ENCODE results near the gene KLHL29.
A peak's percentile ranks its signal among the peaks of the same experiment; 100 is the strongest.

KLHL29 gene

DNA sequence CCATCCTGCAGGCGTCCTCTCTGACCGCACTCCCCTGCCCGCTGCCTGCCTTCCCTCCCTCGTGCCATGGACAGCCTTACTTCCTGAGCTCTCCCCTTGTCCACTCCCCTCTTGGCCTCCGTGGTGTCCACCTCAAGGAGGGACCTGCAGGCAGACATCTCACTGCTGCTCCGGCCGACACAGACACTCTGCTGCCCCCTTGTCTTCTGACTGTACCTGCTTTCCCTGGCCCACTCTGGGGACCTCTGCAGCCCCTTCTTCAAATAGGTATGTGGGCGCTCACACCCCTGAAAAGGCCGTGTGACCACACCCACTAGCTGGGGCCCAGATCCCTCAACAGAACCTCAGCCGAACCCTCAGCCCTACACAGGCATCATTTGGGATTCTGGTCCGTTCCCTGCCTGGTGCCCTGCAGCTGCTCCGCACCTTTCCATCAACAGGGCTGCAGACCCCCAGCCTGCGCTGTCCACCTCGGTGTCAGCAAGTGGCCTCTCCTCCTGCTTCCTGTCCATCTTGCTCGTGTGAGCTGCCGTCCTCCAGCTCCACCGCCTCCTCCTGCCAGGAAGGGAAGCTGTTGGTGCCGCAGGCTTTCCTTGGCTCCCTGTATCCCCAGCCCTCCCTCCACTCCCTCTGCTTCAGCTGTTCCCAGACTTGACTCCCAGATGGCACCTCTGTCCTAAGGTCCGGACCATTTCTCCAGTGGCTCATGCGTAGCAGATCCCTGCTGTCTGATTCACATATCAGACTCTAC, 94.1 kb downstream of the KLHL29 start:
- DNase-seq, result no peak

DNA sequence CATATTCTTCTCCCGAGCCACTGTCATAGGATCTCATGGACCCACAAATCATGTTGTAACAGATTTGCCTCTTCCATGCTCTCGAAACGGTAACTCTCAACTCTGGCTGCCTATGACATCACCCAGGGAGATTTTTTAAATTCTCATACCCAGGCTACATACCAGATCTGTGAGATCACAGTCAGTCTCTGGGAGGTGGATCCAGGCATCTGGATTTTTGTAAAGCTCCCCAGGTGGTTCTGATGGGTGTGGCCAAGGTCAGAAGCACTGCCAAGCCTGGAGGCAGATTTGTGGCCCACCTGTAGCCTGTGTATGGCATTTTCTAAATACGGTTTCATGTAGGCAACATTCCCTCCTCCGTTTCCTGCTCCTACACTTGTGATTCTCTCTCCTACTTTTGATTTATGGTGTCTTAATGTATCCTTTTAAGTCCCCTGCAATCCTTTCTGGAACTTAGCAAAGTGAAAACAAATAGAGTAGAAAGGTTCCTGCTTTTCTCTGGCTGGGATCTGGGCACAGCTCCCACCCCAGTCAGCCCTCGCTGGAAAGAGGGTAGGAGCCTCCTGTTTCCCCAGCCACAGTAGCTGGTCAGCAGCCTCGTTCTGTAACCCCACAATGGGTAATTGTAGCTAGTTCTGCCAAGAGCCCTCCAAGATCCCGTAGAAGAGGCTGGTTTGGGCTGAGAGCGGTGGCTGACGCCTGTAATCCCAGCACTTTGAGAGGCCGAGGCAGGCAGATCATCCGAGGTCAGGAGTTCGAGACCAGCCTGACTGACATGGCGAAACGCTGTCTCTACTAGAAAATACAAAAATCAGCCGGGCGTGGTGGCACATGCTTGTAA, 96.2 kb downstream of the KLHL29 start:
- DNase-seq, result no peak

DNA sequence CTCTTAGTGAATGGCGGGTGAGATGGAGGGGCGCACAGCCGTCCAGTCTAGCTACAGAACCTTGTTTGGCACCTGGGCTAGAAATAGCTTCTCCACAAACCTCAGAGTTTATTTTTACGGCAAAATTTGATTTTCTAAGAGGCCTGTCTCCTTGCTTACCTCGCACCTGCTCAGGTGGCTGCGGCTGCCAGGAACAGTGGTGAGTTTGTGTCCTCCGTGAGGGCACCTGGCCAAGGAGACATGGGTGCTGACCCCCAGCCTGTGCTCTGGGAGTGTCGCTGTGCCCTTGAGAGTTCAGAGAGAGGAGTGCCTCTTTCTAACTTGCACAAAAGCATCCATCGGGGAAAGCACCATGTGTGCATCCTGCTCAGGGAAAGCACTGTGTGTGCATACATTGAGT, 97.2 kb downstream of the KLHL29 start:
- no peak for DNase-seq

DNA sequence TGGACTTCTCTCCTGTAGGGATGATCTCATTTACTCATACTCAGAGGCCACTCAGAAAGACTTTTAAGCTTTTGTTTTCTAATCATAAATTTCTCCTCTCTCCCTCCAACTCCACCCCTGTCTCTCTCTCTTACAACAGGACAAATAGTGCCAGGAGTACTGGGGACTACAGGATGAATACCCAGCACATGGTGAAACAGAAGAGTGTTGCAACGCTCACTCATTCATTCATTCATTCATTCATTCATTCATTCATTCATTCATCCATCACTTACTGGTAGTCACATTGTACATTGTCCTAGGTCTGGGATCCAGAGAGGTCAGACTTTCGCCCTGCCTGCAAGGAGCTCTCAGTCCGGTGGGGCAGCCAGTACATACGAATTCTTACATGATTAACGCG, 97.6 kb downstream of the KLHL29 start:
- DNase-seq, result no peak

DNA sequence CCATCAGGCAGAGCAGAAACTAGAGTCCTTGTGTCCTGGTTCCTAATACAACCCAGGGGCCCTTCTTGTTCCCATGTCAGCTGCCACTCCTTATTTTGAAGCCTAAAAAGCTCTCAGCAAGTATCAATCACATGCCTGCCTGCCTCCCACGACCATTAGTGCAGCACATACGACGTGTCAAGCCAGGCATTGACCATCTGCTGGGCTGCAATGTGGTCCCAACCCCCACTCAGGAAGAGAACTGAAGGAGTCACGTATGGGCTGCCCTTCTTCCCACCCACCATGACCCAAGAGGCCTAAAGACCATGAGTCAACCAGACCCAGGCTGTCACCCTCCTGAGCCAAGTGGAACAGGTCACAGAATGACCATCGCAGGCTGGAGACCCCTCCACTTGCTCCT, 98.8 kb downstream of the KLHL29 start:
- DNase-seq, result no peak

DNA sequence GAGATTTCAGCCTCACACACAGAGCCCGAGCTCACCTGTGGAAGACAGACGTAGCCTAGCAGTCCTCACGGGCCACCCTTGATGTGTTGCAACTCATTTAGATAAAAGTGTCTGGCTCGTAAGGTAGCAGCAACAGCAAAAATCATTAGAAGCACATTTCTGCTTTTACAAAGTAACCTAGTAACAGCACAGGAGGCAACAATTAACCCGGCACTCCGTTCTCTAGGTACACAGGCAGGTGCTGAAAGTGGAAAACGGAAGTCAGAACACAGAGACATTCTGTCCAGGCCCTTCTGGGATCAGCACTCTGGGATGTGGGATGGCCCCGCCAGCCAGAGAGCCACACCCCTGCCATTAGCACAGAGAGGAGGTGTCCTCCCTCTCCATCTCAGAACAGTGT, 99.3 kb downstream of the KLHL29 start:
- DNase-seq, result no peak

DNA sequence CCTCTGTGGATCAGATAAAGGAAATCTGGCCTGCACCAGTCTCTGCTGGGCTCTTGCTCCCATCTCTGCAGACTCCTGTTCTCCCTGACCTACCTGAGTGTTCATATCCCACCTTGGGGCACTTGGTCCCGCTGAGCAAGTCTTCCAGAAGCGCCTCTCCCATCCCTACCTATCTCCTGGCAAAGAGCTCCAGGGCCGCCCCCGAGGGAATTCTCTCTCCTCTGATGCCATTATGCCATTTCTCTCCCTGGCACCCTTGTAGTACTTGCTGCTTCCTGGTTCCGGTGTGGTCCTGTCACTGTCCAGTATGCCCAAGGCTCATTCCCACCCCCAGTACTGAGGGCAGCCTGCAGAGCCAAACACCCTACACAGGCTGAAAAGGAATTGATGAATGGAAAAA, 99.8 kb downstream of the KLHL29 start:
- DNase-seq, result no peak

DNA sequence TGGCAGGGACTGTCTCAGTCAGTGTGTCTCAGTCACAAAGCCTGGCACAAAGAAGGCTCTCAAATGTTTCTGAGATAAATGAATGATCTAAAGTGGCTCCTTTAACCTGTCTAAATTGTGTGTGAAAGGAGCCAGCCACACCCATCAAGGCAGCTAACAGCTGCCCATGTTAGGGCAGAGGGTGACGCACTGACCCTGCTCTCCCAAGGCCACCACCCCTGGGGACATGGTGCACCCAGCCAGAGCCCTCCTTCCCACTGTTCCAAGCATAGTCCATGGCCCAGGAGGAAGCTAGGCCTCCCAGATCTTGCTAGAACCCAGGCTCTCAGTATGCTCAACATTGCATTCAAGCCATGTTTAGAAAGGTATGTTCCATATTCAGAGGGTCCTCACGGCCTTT, 100.3 kb downstream of the KLHL29 start:
- no peak for DNase-seq

DNA sequence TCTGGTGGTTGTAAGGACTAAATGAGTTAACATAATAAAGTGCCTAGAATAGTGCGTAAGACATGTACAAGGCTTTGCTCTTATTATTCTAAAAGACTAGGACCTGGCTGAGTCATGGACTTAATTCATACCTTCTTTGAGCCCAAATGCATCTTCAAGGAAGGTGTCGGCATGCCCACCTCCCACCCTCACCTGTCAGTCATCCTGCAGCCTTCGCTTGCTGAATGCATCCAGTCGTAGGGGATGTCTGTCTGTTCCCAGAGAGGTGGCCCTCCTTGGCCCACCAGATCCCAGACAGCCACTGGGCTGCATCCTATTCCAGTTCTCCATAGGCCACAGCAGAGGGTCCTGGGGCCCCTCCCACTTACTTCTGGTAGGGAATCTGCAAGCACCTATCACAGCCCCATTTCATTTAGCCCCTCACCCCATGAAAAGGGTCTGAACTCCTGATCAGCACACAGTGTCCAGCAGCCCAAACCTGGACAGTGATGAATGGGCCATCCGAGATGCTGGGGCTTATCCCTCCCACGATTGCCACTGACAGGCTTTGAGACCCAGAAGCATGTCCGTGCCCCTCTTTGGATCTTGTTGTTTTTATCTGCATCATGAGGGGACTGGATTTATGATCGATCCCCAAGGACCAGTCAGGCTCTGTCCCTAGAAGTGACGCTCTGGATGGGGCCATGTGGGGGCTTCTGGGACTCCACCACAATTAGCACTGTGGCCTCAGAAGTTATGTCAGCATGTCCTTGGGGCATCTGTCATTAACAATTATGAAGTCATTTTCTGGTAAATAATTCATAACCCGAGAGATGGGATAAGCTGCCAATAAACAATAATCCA, 101.1 kb downstream of the KLHL29 start:
- DNase-seq, result no peak

DNA sequence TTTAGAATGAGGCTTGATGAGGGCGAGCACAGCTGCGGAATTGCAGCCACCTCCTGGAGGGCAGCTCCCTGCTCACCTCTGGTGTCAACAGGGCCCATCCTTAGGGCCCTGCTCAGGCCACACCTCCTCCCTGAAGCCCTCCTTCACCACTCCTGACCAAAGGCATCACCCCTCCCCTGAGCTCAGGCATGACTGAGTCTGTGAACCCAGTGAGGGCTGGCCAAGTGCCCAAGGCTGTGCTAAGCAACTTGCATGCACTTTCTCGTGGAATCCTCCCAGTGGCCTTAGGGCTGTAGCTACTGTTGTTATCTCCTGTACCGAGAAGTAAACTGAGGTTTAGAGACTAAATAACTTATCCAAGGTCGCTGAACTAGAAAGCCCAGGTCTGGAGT, 101.7 kb downstream of the KLHL29 start:
- no peak for DNase-seq

DNA sequence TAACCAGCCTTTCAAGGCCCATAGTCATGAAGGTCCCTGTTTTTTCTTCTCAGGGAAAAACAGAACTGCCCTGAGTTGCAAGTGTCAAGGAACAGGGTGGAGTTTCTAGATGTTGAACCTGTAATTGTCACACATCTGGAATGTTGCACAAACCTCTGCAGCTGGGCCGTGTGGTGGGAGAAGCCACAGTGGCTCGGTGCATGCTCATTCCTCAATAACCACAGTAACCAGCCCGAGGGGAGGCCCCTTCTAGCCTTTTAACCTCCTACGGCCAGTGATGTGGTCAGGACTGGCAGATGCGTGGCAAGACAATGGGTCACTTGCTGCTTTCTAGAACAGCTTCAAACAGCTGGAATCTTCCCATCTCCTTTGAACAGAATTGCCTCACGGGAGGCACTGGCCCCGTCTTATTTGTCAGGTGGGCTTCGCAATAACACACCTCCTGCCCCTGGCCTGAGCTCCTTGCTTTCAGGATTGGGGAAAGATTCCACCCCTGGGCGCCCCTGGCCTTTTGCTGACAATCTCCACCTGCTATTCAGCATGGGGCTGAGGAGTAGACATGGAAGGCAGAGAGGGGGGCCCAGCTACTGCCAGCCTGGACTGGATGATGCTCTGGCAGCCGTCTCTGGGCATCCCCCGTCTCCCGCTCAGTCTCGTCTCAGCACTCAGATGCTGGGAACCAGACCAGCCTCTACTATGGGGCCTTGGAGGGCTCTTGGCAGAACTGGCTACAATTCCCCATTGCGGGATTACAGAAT, 102.9 kb downstream of the KLHL29 start:
- DNase-seq, result no peak

DNA sequence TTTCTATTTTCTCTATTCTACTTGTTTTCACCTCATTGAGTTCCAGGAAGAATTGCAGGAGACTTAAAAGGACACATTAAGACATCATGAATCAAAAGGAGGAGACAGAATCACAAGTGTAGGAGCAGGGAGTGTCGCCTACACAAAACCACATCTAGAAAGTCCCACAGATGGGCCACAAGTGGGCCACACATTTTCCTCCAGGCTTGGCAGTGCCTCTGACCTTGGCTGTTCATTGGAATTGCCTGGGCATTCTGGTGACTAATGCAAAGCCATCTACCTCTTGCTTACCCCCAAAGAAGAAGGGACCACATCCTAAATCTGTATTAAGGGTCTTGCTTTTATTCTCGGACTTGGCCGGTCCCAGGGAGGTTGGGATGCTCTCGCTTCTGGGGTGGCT, 103.6 kb downstream of the KLHL29 start:
- no peak for DNase-seq

DNA sequence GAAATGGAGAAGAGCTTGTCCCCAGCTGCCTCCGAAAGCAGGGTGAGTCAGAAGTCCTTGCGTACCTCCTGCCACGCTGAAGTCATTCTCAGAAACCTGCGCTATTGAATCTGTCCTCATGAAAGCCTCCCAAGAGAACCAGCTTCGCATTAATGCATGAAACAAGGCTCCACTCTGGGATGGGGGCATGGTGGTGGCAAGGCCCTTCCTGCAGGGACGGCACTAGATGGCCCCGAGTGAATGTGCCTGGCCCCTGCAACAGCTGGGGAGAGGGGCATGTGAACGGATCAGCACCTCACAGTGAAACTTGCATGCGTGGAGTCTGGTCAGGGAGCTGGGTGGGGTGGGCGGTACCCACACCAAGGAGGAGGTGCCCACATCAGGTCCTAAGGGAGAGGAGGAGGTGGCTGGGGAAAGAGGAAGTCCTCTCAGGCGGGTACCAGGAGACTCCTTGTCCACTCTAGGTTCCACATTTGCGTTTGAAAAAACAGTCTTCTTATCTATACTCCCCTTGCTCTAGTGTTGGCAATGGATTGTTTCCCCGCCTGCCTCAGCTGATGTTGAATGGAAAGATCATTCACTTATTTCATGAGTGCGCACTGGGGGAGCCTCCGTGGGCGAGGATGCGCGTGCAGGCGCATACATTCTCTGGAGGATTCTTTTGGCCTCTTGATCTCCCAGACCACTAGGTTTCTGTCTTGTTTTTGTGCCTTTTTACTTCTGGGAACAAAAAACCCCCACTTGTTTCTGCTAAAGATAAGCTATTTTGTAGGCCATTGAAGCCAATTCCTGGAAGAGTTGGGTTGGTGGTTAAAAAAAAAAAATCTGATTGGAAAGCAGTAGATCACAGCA, 104.7 kb downstream of the KLHL29 start:
- DNase-seq, result no peak

DNA sequence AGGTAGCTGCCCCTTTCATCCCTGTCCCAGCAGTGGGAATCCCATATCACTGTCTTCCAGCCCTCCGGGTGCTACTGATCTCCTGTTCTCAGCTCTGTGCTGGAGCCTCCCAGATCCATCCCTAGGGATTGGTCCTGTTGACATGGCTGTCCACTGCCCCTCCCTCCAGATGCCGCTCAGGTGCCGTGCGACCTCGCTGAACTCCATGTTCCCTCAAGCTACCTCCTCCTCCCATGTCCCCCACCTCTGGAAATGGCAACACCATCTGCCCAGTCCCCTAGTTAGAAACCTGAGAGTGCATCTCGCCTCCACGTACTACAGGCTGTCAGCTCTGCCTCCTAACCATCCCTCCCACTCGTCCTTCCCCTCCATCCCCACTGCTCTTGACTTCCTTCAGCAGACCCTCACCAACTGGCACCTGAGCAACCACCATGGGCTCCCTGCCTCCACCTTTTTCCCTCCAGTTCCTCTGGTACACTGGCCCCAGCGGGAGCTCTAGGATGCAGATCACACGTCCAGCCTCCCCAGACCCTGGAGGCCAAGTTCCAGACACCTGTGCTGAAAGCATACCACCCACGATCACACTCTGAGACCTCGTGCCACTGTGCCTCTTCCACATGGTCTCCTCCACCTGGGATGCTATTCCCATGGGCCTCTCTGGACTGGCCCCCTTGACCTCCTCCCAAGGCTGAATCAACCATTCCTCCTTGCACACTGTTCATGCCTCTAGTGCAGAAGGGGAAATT, 106.8 kb downstream of the KLHL29 start:
- DNase-seq, result no peak

DNA sequence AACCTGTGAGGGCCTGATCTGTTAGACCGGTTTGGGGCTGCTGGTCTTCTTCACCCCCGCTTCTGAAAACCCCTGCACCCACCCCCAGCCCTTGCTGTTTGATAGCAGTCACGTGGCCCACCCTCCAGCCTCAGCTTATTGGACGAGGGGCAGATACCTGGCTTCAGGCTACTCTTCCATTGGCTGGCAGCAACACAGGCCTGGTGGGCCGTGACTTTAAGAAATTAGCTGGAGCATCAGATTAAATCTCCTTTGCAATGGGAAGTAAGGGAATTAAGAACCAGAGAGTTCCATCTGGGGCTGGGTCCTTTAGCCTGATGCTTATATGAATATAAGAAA, 107.3 kb downstream of the KLHL29 start:
- DNase-seq, result no peak

DNA sequence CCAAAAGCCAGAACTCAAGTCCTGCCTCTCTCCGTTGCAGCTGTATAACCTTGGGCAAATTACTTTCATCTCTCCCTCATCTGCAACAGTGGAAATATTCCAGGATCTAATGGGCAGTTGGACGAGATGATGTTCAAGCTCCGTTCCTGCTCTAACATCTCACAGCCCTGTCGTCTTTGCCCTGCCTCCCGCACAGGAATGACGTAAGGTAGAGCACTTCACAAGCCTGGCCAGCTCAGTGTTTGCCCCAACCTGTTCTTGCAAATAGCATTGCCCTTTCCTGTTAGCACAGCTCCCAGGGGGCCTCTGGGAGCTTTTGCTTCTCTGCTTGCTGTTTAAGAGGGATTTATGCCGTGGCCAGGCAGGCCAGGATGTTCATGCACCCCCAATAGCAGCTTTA, 107.9 kb downstream of the KLHL29 start:
- DNase-seq, result no peak

DNA sequence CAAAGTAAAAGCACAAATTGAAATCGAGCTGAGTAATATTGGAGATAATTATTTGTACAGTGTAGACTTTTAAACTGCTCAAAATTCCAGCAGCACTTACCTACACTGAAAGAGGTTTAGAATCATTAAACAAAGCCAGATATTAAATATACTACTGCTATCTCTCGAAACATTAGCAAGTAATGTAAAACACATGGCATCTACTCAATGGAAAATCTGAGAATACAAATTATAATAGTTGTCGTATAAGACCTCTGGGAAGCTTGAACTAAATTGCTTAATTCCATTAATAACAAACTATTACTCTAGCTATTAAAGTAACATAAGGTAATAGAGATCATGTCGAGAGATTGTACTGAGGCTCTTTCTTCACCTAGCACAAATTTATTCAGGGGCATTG, 108.9 kb downstream of the KLHL29 start:
- no peak for DNase-seq

DNA sequence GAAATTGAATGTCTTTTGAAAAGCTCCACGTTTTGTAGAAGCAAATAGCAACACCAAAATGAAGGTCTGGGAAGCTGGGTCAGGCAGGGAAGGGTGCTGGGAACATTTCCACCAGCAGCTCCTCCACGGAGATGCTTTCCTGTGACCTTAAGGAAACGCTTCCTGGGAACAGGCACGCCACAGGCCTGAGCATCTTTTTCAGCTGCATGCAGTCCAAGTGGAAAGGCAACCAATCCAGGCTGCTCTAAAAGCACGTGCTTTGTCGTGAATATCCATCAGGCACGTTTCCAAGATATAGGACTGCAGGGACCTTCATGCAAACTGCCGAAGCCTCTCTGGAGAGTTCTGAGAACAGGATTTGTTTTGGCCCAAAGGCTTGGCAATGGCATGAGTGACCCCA, 109.3 kb downstream of the KLHL29 start:
- DNase-seq, result no peak

DNA sequence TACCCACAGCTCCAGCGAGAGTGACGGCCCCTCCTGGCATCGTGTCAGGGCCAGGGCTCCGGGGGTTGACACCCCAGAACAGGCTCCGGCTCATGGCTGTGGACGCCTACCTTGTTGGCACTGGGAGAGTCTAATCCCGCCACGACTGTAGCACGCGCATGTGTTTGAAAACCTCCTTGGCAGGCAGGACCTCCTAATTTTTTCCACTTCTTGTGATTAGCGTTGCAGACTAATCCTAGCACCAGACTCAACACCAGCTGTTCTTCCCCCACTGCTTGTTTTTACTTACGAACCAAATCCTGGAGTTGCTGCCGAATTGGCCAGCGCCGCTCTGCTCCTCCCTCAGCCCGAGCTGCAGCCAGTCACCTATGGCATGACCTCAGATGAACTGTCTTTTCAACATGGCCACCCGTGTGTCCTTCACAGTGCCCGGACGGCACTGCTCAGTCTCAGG, 110.7 kb downstream of the KLHL29 start:
- no peak for DNase-seq

DNA sequence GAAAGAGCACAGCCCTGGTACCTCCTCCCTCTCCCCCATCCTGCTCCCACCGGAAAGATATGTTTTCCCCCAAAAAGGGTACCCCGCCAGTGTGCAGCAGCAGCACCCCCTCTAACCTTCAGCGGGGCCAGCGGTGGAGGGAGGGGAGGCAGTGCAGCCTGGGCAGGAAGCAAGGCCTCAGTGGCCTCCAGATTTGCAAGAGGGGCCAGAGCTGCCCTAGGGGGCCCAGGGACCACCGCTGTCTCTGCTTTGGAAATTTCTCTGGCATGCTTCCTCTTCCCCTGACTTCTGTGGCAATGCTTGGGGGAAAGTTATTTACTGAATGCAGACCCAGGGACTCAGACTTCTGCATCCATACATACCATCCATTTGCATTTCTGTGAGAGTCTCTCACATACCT, 111.5 kb downstream of the KLHL29 start:
- DNase-seq, result no peak

DNA sequence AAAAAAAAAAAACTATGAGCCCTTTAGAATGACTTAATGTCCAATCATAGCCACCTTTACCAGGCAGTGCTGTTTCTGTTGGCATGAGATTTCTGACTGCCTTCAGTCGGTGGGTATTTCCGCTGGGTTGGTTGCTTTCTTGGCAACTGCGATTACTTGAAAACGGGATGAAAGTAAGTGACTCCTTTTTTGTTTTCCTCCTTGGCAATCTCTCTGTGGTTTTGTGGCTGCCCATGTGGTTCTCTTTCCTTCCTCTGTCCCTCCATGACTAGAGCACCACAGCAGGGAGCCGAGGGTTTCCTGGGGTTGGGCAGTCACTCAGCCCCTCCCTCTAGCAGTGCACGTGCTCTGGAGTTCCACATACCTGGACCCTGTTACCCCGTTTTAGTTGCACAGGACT, 112.1 kb downstream of the KLHL29 start:
- peak in 1 of 2 donors; percentile 16 for DNase-seq
